LoVo (cell line): ENCODE data around the gene ADAMTS14.

ENCODE experiments used
- DNase-seq: peaks from one replicate; pipeline ENCODE4 v3.0.0-alpha.2; 2016; ENCODE audit warnings: low spot score

ADAMTS14 gene

DNA sequence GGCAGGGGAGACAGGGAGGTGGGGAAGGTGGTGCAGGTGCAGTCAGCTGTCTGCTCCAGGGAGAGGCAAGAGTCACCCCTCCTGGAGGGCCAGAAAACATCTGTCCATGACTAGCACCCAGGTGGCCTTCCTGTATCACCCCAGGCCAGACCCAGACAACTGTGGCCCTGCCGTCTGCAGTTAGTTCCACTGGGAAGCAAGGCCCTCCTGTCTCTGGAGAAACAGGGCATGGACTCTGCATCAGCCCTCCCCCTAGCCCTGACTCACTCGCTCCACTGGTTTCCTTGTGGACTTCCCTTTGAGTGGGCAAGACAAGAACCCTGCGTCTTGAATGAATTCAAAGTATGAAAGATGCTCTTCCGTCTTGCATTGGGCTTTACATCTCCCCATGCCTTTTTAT, 100.3 kb downstream of the ADAMTS14 start:
- no peak for DNase-seq

DNA sequence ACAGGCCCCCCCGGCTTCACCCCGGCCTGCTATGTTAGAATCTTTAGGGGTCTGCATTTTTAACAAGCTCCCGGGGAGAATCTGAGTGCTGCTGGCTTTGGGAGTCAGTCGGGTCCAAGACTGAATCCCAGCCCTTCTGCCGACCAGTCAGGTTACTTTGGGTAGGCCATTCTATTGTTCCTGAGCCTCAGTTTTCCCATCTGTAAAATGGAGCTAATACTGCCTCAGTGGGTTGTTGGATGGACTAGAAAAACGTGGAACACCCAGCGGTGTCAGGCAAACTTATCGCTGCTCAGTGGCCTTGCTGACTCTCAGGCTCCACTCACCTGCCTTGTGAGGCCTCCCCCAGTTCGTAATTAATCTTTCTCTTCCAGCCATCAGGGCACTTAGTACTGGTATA, 101.2 kb downstream of the ADAMTS14 start:
- DNase-seq = no peak

DNA sequence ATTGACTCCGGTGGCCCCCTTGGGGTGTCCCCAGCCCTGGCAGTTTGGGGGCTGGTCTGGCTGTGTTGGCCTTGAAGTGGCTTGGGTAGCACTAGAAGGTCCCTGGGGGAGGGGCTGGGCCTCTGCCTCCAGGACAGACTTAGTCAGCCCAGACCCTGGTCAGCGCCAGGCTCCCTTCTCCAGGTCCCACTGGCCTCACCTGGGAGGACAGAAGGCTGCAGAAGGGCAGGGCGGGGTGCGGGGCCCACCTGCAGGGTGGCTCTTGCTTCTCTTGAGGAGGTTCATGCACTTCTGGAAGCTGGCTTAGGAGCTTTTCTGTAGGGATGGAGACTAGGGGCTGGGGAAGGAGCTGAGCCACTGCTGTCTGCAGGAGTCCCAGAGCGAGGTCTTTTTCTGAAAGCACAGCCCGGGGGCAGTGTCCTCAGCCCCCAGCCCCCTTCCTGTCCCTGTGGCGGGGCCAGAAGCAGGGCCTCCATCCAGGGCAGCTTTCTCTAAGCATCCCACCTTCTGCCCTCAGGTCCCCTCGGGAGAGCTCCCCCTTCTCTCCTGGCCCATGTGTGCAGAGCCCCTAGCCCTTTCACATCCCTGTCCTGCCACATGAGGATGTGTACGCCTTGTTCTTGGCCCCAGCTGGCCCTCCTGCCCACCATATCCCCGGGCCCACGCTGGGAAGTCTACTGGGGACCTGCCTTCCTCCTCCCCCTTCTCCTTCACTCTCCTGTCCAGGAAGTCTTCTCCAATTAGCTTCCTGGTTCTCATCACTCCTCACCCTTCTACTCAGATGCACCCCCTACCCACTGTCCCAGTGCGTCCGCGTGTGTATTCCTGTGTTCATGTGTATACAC, 101.9 kb downstream of the ADAMTS14 start:
- DNase-seq = no peak

DNA sequence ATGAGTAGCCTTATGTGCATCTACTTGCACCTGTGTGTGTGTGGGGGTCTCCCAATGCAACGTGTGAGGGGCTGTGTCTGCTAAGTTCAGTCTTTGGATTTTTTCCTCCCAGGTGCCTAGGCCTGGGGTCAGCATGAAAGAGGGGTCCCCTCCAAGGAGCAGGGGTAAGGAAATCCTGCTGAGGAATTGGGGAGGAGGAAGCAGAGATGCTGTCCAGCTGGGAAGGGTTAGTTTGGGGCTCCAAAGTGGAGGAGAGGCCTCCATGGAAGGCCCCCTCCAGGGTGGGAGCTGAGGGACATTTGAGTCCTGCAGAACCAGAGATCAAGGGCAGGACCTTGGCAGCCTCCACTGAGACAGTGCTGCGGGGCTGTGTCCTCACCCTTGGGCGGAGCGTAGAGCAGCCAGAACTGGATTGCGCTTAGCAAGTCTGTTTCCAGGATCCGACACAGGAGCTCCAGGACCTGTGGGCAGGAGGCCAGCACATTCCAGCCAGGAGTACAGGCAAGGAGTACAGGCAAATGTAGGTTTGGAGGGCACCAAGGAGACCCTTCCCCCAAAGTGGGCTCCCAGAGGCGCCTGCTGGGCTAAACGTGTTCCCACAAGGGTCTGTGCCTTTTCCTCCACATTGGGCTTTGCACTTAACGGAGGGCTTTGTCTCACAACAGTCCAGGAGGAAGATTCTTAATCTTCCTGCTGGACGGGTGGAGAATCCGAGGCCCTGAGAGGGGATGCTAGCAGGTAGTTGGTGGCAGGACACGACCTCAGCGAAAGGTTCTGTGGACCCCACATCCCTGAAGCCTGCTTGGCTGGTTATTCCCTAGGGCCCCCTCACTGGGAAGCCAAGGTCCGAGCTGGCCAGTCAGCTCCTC, 102.7 kb downstream of the ADAMTS14 start:
- no peak for DNase-seq

DNA sequence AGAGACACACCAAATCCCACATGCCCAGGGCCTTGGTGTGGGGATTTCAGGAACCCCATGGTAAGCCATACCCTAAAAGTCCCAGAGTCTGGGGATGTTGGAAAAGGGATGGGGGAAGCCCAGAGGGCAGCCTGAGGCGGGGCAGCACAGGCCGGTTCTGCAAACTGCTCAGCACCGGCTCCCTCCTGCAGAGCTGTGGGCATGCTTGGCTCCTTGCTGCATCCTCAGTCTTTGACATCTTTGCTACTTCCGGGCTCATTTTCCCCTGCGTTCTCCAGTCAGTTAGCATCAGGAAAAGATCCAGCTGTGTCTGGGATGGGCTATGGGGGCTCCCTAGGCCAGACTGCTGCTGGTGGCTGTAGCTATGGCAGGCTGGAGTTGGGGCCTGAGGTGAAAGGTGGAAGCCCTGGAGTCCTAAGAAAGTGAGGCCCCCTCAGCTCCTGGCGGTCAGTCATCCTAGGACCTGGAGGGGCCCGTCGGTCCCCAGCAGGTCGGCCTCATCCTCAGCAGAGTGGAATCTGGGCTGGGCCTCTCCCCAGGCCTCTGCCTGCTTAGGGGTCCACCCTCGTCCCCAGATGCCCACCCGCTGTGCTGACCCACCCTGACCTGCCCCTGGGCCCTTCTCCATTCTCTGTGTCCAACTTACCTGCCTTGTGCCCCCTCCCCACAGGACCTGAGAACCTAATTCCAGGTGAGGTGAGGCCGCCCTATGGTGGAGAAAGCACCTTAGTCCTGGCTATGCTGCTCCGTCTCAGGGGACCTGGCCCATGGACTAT, 103.6 kb downstream of the ADAMTS14 start:
- DNase-seq = no peak

DNA sequence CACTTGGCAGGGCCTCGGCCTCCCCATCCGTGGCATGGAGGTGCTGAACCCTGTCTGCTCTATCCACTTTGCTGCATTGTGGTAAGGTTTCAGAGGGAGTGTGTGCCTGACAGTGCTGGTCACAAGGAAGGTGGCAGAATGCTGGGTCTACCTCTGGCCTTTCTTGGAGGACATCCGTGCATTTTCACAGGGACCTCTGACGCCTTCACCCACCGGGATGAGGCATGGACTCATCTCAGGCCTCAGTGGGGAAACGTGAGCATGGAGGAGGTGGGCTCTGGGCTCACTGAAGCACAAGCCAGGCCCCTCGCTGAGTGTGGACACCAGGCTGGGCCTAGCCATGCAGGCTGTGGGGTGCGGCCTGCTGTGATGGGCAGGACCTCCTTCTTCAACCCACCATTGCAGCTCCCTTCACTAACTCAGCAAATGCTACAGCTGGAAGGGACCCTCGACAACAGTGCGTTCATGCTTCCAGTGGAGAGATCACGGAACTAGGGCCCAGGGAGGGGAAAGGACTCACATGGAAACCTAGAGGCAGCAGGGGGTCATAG, 104.2 kb downstream of the ADAMTS14 start:
- no peak for DNase-seq

DNA sequence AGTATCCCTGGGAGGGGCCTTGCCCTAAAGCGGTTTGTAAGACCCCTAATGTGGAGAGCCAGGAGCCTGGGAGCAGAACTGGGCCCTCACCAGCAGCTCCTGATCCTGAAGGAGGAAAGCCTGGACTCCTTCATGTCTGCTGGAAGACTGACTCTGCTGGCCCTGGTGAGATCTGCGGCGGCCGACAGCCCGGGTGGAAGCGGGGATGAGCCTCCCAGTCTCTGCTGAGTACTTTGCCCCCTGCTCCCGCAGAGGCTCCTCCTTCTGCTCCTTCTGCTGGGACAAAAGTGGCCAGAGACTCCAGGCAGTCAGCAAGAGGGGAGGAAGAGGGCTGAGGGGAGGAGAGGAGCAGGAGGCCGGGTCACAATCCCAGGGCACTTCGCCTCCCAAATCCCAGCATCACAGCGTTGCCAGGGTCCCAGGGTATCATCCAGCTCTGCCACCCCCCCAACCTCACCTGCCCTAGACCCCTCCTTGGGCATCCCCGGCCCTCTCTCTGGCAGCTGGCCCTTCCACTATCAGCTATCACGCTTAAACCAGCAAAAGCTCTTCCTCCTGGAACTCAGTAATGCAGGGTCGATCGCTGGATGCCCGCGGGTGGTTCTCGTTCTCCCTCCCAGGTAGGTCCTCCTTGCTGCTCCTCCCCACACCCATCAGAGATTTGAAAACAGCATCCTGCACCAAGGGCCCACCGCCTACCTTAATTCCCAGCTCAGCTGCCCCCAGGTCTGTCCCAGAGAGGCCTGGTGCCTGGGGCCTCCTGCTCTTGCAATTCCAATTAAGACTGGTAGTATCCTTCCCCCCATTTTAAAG, 105.0 kb downstream of the ADAMTS14 start:
- DNase-seq = no peak

DNA sequence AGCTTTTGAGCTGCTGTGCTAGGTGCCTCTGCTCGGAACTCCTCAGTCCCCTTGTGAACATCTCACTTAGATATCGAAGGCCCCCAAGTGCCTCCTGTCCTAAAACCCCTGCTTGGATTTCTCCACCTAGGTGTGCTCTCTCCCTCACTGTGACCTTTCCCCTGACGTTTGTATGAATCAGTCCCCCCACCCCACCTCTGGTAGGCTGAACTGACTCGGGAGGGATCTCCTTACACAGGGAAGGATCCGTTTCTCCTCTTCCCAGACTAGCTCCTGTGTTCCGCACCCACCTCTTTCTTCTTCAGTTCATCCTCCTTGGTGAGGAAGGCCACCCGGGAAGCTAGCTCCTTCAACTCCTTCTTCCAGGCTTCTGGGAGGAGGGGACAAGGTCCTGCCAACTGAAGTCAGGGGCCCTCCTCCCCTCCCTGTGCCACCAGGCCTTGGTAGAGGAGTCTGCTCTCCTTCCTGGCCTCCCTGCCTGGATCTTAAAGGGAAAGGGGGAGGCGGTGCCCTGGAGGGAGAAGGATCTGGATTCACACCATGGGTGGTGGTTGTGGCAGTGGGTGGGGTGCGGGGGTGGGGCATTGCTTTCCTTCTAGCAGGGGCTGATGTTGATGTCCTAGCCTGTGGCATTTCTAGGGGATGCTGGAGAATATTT, 106.1 kb downstream of the ADAMTS14 start:
- DNase-seq = no peak

DNA sequence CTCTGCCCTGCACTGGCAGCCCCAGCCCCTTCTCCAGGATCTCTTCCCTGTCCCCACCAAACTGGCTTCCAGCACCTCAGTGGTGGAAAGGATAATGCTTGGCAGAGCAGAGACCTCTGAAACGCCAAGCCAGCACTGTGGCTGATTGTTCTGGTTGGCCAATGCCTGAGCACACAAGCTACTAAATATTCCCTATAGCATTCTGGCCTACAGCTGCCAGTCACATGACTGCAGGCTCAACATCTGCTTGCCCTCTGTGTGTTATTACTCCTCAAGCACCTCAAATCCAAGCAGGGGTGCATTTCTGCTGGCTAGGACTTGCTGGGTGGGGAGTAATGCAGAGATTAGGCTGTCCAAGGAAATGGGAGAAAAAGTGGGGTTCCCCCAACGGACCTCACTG, 106.8 kb downstream of the ADAMTS14 start:
- no peak for DNase-seq

DNA sequence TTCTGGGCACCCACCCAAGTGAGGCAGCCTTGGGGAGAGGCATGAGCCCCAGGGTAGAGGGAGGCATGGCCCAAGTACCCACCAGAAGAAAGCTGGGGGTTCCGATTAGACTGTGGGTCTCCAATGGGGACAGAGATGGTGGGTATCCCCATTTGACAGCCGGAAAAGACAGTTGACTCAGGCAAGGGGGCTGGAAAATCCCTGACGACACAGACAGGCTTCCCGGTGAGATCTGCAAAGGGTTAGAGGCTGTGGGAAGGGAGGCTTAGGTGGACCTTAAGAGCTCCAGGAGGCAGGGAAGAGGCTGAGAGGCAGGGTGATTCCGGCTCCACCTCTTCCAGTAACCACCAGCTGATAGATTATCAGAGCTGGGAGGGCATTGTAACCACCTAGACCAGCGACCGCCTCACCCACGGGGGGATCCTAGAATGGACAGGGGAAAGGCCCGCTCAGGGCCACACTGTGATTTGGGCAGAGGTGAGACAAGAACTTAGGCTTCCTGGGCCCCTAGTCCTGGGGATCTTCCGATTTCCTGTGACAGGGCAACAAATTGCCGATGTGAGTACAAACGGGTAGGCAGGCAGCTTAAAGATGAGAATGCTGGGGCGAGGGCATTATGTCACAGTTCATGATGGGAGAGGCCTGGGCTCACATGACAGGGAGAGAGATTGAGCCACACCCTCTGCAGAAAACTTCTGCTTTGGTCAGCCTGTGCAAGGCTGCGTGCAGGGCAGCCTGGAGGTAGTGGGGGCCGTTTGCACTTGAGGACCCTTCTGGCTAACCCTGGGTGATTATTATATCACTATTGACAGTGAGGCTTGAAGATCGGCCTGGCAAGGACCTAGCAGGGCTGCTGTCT, 107.4 kb downstream of the ADAMTS14 start:
- DNase-seq = no peak

DNA sequence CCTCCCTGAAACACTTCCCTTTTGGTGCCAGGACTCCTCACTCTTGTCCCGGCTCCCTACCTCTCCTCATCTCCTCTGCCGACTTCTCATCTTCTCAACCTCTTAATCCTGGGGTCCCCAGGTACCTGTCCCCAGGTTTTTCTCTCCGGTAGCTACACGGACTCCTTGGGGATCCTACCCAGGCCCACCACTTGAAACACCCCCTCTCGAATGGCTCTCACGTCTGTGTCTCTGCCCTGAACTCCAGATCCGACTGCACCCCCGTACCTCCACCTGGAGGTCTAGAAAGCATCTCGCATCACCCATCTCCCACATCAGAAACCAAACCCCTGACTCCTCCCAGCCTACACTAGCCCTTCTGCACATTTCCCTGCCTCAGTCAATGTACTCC, 108.1 kb downstream of the ADAMTS14 start:
- DNase-seq = no peak

DNA sequence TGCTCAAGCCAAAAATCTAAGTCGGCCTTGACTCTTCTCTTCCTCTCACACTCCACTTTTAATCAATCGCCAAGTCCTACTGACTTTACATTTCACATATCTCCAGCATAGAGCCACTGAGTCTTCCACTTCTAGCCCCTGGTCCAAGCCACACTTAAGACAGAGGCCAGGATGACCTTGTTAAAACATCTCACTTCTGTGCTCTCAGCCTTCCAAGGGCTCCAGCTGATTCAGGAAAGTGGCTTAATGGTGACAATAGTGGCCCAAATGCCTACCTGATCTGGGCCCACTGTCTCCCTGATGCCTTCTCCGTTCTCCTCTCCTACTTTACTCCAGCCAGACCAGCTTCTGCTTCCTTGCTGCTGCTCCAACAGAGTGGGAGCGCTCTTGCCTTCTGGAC, 108.5 kb downstream of the ADAMTS14 start:
- DNase-seq = no peak

DNA sequence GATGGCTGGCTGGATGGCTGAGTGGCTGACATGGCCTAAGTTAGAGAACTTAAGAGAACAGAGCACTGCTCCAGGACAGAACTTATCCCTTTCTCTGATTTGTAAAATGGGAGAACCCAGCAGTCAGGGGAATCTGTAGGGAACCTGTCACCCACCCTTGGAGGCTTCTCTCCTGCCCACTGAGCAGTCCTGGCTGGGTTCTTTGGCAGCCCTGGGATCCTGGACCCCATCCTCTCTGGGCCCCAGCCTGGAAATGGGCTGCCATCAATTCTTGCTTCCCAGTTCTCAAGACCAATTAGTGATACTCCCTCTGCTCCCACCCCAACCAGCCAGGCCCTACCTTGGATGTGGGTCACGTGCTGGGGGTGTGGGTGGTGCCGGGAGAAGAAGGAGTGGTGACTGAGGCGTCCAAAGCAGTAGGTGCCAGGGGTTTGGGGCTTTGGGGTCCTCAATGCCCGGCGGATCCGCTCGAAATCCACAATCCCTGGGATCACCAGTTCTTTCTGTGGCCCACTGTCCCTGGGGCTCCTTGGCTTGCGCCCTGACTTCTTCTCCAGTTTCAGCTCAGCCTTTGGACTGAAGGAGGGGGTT, 109.2 kb downstream of the ADAMTS14 start:
- no peak for DNase-seq

DNA sequence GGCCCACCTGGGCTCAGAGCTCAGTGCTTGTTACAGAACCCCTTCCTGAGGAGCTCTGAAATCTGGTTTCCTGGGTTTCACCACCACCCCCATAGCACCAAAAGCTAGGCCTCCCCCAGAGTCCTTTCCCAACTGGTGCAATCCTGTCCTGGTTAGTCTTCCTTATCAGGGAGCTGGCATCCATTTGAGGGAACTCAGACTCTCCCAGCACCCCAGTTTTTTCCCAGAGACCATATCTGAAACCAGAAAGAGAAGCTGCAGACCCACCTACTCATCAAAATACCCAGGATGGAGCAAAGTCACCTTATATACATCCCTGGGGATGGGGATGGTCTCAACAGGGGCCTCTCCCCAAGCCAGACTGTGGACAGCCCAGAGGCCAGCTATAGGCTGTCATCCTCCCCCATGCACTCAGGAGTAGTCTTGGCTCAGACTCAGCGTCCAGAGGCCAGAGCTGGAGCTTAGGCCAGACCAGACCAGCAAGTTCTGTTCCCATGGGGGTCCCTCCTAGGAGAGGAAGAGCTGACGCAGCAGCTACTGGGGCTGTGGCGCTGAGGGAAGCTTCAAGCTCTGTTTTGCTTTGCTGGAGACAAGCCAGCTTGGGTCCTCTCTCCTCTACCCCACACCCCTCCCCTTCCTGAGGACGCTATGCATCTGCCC, 109.9 kb downstream of the ADAMTS14 start:
- DNase-seq = no peak

DNA sequence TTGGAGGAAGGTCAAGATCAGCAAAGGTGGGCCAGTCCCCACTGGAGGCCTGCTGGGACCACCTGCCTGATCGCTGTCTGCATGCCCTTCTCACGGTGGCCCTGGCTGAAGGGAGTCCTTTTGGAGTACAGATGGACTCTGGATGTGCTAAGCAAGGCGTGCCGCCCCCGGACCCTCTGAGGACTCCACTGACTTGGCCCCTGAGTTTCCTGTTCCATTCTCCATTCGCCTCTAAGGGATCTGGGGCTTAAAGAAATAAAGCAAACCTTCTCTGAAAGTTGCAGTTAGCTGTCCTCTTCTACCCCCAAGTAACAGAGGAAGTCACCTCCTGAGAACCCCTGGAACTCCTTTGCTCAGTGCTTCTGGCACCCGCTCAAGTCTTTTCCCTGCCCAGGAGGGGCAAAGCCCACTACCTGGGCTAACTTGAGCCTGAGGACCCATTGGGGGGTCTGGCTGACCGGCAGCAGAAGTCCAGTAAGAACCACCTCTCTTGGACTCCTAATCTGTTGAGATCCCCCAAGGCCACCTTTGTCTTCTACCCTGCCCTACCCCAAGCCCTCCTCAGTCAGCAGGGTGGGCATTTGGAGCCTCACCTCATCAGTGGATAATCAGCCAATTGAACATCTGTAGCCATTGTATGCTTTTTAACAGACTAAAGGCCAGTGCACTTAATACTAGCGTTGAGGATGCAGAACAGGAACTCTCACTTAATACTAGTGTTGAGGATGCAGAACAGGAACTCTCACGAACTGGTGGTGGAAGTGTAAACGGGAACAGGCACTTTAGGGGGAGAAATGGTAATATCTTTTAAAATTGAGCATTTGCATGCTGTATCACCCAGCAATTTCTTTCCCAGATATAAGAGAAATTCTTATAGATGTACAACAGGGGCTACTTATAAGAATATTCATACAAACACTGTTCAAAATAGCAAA, 110.7 kb downstream of the ADAMTS14 start:
- DNase-seq = no peak

DNA sequence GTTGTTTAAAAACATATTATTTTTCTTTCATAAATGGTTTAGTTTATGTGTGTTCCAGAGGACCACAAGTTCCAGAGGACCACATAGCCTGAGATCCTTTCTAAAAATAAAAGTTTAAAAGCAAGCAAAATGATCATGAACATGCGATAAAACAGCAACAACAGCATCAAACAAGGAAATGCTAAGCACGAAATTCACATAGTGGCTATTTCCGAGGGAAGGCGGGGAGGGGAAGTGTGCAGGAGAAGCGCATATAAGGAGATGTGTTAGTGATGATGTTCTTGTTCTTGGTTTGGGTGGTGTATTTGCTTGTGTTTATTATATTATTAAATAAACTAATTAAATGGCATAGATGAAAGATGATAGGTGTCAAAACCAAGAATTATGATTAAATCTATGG, 111.7 kb downstream of the ADAMTS14 start:
- DNase-seq = no peak

DNA sequence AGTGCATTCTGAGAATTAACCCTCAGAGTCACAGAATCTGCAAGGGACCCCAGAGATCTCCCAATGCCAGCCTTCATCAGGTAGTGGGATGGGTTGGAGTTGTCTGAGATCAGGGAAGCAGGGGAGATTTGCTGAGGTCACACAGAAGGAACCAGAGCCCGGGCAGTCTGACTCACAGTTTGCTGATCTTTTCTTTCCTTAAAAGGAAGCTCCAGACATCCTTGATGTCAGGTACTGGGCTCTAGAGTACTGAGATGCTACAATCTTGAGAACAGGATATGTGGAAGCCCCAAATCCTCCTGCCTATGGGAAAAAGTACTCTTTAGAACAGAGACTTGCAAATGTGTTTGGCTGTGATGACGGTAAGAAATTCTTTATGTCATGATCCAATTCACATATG, 112.2 kb downstream of the ADAMTS14 start:
- no peak for DNase-seq

DNA sequence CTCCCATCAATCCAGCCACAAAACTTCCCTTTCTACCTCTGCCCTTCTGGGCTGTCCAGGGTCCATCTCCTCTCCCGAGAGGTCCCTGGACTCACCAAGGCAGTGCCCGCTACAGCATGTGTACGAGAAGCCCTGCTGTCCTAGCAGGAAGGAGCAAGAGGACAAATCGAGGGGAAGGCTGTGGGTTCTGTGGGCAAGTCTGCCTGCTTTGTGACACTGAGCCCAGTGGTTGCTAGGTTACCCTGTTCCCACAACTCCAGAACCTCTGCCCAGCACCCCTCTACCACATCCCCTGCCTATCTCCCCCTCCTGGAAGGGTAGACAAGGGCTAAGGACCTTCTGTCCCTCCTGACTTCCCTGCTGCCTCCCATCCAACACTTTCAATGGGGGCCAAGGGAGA, 112.9 kb downstream of the ADAMTS14 start, which contains the start of gene TBATA:
Gene TBATA (minus strand): TSS at position 188 of the 400 bp plus-strand sequence. CDS start 1,998 bp downstream, outside the sequence.
- no peak for DNase-seq
